ENCODE results near the gene LRRC8C. TPM values are rescaled to one million over a fixed set of nuclear protein-coding genes. Genes with fewer than 3 reads are reported as not detected.

LRRC8C gene
- total and polyA plus RNA-seq, 2 experiments from 2014 or later = 0.89 to 3.9 TPM

DNA sequence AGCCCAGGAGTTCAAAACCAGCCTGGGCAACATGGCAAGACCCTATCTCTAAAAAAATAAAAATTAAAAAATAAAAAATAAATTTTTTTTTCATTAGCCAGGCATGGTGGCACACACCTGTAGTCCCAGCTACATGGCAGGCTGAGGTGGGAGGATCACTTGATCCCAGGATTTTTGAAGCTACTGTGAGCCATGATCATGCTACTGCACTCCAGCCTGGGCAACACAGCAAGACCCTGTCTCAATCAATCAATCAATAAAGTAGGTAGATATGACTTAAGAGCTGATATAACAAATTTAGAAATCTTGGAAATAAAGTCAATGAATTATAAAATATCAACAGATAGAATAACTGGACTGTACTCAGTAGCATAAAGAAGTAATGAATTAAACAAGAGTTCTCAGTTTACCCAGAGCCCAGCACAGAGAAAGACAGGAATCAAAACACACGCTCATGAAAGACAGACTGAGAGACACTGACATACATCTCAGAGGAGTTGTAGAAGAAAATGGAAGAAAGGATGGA lies 69.7 kb downstream of the LRRC8C start:
- peaks cover 12% of the 10 kb centered on the region for H3K4me1 ChIP-seq (ENCODE audit: insufficient read depth)
- Mint-ChIP-seq H3K27ac (no peak overlapping the region), H3K36me3 (ENCODE audit: low read depth) (no peaks in the 10 kb centered on the region), H3K4me1 (peaks cover 7% of the 10 kb centered on the region; the same call in 2 of the 3 replicates), H3K9me3 (no peaks in the 10 kb centered on the region), H3K4me3 (no peak overlapping the region), H3K27me3 (ENCODE audit: insufficient read depth, low read depth, poor library complexity) (no peaks in the 10 kb centered on the region)
- no peak overlapping the region for H3K4me2 ChIP-seq
- H3K9me2 ChIP-seq (ENCODE audit: insufficient read depth) = no peaks in the 10 kb centered on the region
- no peaks in the 10 kb centered on the region for H3K27me3 ChIP-seq (ENCODE audit: insufficient read depth)
- no peaks in the 10 kb centered on the region for H3K79me2 ChIP-seq (replicated peaks; ENCODE audit: insufficient read depth)
- no peaks in the 10 kb centered on the region for H3F3A ChIP-seq (replicated peaks; ENCODE audit: low read depth)
- no peak overlapping the region for H3K27ac ChIP-seq (ENCODE audit: low read depth)
- DNase-seq (ENCODE audit: low spot score) (no peak), ATAC-seq (no peak)
- no peaks in the 10 kb centered on the region for H3K36me3 ChIP-seq (ENCODE audit: insufficient read depth)
- no peak for TF ChIP-seq NANOG (IDR thresholded peaks at IDR 0.05; ENCODE audit: borderline replicate concordance)
- TF ChIP-seq ZNF114 (CRISPR knock-in tag; IDR thresholded peaks at IDR 0.05) = no peak
- TF ChIP-seq ZNF331 (CRISPR knock-in tag; IDR thresholded peaks at IDR 0.05; ENCODE audit: low read depth) = no peak
- no peak for TF ChIP-seq EZH2 (IDR thresholded peaks at IDR 0.05; ENCODE audit: low read depth, unreplicated experiment)
- TF ChIP-seq EZH2phosphoT487 (IDR thresholded peaks at IDR 0.05; ENCODE audit: unreplicated experiment) = no peak
- TF ChIP-seq, protein P1, sequence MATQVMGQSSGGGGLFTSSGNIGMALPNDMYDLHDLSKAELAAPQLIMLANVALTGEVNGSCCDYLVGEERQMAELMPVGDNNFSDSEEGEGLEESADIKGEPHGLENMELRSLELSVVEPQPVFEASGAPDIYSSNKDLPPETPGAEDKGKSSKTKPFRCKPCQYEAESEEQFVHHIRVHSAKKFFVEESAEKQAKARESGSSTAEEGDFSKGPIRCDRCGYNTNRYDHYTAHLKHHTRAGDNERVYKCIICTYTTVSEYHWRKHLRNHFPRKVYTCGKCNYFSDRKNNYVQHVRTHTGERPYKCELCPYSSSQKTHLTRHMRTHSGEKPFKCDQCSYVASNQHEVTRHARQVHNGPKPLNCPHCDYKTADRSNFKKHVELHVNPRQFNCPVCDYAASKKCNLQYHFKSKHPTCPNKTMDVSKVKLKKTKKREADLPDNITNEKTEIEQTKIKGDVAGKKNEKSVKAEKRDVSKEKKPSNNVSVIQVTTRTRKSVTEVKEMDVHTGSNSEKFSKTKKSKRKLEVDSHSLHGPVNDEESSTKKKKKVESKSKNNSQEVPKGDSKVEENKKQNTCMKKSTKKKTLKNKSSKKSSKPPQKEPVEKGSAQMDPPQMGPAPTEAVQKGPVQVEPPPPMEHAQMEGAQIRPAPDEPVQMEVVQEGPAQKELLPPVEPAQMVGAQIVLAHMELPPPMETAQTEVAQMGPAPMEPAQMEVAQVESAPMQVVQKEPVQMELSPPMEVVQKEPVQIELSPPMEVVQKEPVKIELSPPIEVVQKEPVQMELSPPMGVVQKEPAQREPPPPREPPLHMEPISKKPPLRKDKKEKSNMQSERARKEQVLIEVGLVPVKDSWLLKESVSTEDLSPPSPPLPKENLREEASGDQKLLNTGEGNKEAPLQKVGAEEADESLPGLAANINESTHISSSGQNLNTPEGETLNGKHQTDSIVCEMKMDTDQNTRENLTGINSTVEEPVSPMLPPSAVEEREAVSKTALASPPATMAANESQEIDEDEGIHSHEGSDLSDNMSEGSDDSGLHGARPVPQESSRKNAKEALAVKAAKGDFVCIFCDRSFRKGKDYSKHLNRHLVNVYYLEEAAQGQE (IDR thresholded peaks at IDR 0.05; ENCODE audit: unreplicated experiment) = no peak
- TF ChIP-seq ZNF462 (CRISPR knock-in tag; IDR thresholded peaks at IDR 0.05) = no peak
- TF ChIP-seq CTCF (conservative IDR thresholded peaks at IDR 0.05; ENCODE audit: low read depth in 2 of 2) = no peak
- no peak for TF ChIP-seq CREB1 (CRISPR knock-in tag; IDR thresholded peaks at IDR 0.05; ENCODE audit: low read depth)
- TF ChIP-seq, protein P2, sequence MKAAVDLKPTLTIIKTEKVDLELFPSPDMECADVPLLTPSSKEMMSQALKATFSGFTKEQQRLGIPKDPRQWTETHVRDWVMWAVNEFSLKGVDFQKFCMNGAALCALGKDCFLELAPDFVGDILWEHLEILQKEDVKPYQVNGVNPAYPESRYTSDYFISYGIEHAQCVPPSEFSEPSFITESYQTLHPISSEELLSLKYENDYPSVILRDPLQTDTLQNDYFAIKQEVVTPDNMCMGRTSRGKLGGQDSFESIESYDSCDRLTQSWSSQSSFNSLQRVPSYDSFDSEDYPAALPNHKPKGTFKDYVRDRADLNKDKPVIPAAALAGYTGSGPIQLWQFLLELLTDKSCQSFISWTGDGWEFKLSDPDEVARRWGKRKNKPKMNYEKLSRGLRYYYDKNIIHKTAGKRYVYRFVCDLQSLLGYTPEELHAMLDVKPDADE (IDR thresholded peaks at IDR 0.05) = no peak
- no peak for TF ChIP-seq POLR2AphosphoS5 (IDR thresholded peaks at IDR 0.05; ENCODE audit: low read depth)
- H2AFZ ChIP-seq = no peak overlapping the region
- no peaks in the 10 kb centered on the region for H4K20me1 ChIP-seq (replicated peaks; ENCODE audit: insufficient read depth)
- H3K4me3 ChIP-seq = no peak overlapping the region

Measured in GM23338 (cell line).